ENCODE results near the gene CCDC172.

The CCDC172 gene, protein sequence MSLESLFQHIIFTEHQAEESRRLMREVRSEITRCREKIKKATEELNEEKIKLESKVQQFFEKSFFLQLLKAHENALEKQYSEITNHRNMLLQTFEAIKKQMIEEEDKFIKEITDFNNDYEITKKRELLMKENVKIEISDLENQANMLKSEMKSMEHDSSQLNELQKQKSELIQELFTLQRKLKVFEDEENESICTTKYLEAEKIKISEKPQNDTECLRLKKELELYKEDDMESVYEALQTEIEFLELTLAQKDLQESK

DNA sequence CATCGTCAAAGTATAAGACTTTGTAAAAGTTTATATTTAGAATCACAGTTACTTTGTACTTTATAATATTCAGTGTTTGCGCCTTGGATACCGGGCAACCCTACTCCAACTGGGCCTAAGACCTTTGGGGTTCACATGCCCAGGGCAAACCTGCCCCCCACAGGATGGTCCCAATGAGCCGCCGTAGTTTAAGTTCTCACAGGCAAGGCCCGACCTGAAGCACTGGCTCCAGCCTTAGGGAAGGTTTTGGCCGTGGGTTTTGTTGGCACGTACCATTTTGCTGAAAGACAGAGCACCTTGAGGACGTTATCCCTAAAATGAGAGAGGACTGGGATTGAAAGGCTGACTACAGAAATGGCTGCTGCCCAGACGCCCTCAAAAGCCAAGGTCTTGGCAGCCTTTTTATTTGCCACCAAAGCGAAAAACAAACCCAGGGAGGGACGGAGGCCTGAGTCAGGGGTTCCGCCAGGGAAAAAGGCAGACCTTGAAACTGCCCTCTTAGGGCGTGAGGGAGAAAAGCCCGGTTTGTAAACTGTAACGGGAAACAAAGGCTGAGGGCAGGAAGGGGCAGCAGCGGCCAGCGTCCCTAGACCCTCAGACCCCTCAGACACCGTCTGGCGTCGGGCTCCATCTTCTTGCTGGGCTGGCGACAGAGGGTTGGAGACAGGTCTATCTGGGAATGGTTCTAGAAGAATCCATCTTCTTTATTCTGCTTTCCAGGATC is at the start of gene CCDC172:
TSS of gene CCDC172 (plus strand) at position 222 of the 724 bp plus-strand sequence. CDS start 564 bp downstream, outside the sequence.
- DNase-seq (ENCODE audit: low spot score) = no peak

DNA sequence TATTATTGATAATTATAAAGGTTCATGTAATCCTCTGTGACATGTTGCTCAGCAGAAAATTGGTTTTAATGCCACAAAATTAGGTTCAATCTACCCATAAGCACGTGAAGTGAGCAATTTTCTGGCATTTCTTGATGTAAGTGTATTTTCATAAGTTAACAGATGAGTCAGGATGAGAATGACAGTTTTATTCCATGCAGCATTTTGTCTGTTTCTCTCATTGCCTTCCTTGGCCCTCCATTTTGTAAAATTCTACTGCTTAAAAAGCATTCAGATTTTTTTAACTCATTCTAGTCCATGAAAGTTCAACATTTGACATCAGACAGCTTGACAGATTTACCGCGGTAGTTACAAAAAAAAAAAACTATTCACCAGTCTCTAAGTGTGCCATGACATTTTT is 47.3 kb upstream of the CCDC172 start:
- DNase-seq (ENCODE audit: low spot score) = no peak

GRCh38 chr10:116278846-116279245 is 45.4 kb upstream of the CCDC172 start:
- DNase-seq (ENCODE audit: low spot score) = no peak

DNA sequence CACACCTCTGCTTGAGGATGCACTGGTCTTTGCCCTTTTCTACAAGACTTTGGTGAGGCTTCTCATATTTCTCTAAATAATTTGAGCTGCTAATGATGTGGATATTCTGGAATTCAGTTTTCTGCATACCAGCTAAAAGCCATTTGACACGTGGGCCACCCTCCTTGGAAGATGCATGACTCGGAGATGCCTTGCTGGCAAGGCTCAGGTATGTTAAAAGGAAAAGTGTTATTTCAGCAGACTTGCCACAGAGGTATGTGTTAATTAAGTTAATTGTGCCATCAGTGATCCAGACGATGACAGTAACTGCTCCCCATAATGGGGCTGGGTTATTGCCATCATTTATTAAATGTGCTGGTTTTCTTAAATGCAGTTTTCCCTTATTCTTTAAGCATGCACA is 42.5 kb upstream of the CCDC172 start:
- no peak for DNase-seq (ENCODE audit: low spot score)

DNA sequence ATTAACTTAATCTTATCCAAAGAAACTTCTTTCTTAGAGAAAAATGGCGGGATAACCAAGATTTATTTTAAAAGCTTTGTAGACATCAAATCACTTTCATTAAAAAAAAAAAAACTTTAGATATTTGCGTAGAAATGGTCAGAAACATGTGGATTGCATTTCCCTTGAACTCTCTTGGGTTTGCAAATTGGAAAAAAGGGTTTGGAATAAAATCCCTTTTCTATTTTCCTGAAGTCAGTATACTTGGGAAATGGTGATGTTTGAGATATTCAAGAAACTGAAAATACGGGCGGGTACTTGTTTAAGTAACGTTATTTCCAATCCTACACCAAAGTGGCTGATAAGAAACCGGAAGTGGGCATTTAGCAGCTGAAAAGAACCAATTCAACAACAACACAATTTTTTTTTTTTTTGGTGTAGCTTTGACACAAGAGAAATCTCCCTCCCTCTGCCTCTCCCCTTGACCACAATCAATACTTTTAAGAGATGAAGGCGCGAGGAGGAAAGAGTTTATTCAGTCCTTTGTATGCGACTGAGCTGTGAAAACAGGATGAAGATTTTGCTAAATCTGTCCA is 37.5 kb upstream of the CCDC172 start:
- DNase-seq (ENCODE audit: low spot score) = no peak

DNA sequence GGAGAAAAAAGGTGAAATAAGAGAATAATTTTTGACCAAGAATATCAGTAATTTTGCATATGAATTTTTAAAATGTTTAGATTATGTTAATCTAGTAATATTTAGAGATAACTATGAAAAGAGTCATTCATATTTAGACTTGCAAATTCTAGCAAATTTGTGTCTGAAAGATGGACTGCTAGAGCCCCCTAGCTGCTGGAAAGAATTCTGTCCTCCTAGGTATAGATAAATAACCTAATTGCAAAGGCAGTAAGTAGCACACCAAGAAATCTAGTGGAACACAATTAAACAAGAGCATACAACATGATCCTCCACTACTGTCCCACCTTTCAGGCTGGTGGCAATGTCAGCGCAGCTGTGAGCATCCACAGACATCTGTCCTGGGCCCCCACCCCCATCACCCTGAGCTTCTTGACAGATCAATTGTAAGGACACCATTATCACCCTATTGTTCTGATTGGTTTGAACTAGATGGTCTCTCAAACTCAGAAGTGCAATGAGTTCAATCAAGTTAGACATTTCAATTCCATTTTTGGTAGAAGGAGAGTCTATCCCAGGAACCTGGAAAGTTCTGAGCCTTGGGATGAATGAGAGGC is 36.2 kb upstream of the CCDC172 start:
- DNase-seq (ENCODE audit: low spot score) = peak; percentile 63

DNA sequence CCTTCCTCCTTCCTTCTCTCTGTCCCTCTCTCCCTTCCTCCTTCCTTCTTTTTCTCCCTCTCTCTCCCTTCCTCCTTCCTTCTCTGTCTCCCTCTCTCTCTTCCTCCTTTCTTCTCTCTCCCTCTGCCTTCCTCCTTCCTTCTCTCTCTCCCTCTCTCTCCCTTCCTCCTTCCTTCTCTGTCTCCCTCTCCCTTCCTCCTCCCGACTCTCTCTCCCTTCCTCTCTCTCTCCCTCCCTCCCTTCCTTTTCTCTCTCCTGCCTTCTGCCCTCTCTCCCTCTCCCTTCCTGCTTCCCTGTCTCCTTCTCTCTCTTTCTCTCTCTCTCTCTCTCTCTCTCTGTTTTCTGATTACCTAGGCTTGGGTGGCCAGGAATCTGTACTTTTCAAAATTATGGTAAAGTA is 34.6 kb upstream of the CCDC172 start:
- DNase-seq (ENCODE audit: low spot score) = no peak

- no peak for DNase-seq (ENCODE audit: low spot score)
Measured at GRCh38 chr10:116292493-116292892, 31.8 kb upstream of the CCDC172 start.

GRCh38 chr10:116296291-116296721 is 27.9 kb upstream of the CCDC172 start:
- no peak for DNase-seq (ENCODE audit: low spot score)

- DNase-seq (ENCODE audit: low spot score) = no peak
Measured at GRCh38 chr10:116298586-116298985, 25.7 kb upstream of the CCDC172 start.

DNA sequence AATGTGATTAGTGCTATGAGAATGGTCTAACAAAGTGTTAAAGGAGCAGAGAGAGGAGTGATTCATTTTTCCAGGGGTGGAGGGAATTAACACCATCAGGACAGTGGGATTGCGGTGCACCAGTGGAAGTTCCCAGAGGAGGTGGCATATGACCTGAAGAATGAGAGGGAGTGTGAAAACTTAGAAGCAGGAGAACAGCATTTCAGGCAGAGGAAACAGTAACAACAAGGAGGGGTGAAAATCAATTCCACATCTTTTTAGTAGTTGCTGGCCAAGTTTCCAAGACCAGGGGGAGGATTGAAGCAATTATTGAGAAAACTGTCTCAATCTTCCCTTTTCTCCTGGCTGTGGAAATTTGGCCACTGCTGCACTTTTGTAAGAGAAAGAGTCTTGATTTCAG is 23.7 kb upstream of the CCDC172 start:
- no peak for DNase-seq (ENCODE audit: low spot score)

DNA sequence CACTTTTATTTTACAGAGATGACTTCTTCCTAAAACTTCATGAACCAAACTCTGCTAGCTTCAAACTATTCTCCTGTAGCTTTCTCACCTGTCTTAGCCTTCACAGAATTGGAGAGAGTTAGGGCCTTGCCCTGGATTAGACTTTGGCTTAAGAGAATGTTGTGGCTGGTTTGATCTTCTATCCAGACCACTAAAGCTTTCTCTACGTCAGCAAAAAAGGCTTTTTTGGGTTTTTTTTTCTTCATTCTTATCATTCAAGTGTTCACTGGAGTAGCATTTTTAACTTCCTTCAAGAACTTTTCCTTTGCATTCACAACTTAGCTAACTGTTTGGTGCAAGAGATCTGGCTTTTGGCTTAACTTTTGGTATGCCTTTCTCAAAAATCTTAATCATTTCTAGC is 19.3 kb upstream of the CCDC172 start:
- DNase-seq (ENCODE audit: low spot score) = no peak

DNA sequence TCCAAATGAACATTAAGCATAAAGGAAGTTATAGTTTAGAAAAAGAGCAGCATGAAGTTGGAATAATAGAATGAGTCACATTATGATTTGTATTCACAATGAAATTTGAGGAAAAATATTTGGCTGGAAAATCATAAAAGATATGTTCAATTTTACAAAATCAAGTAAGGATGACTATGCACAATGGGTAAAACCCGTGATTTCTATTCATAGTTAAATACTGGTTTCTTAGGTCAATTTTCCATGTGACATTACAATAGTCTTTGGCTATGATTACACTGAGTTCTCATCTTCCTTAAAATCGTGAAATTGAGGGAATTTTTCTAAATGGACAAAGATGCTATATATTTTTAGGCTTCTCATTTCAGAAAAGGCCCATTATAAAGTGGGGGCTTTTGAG is 17.4 kb upstream of the CCDC172 start:
- DNase-seq (ENCODE audit: low spot score) = no peak

- no peak for DNase-seq (ENCODE audit: low spot score)
Measured at GRCh38 chr10:116307455-116307854, 16.8 kb upstream of the CCDC172 start.

DNA sequence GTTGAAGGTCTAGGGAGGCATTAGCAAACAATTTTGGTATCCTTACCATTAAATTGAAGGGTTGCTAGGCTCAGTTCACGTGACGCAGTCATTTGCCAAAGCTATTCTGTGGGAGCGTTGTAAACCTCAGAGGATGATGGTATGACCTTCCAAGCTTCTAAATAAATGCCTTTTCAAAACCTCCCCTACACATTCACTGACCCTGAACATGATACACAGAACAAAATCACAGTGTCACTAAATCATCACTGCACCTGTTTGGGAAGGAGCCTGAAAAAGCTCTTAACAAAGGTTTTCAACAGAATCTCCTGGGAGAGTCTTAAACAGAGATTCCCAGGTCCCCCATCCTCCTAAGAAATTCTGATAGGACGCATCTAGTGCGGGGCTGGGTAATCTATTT is 13.2 kb upstream of the CCDC172 start:
- no peak for DNase-seq (ENCODE audit: low spot score)

DNA sequence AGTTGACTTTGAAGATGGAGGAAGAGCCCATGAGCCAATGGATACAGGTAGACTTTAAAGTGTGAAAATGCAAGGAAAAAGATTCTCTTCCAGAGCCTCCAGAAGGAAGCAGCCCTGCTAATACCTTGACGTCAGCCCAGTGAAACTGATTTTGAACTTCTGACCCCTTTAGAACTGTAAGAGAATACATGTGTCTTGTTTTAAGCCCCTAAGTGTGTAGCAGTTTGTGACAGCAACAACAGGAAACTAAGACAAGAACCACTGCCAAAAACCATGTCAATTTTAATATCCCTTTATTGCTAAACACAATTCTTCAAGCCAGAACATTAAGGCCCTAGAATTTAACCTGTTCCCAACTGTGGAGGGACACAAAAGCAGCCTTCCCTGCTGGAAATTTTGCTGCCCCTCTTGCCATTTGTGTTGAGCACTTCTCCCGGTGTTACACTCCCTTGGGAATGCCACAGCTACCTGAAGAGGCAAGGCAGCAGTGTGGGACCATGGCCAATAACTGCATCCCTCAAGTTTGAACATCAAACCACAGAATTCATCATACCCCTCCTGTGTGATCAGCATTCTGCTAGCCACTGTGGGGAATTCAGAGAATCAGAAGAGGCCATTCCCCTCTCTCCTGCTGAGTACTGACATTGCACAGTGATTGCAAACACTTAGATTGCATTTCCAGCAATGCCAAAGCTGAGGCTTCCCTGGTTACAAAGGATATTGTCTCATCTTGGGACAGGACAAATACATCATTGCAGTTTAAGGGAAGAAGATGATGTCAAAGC is 12.3 kb upstream of the CCDC172 start:
- peak; percentile 24 for DNase-seq (ENCODE audit: low spot score)

- no peak for DNase-seq (ENCODE audit: low spot score)
Measured at GRCh38 chr10:116312548-116312947, 11.7 kb upstream of the CCDC172 start.

- DNase-seq (ENCODE audit: low spot score) = peak; percentile 21
Measured at GRCh38 chr10:116316503-116316902, 7.7 kb upstream of the CCDC172 start.

- no peak for DNase-seq (ENCODE audit: low spot score)
Measured at GRCh38 chr10:116324951-116325635, 845 bp downstream of the CCDC172 start.

DNA sequence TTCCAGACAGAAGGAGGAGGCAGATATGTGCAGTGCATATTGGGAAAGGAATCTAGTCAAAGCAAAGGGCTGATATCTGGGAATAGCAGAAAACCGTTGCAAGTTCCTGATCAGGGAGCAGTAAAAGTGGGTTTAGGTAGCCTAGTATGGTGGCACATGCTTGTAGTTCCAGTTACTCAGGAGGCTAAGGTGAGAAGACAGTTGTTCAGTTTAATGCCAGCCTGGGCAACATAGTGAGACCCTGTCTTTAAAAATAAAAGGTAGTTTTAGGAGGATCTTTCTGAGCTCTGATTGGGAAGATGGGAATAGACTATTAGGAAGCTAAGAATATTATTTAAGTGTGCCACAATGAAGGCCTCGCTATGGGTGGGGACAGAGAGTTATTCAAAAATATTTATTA is 1.7 kb downstream of the CCDC172 start:
- no peak for DNase-seq (ENCODE audit: low spot score)

DNA sequence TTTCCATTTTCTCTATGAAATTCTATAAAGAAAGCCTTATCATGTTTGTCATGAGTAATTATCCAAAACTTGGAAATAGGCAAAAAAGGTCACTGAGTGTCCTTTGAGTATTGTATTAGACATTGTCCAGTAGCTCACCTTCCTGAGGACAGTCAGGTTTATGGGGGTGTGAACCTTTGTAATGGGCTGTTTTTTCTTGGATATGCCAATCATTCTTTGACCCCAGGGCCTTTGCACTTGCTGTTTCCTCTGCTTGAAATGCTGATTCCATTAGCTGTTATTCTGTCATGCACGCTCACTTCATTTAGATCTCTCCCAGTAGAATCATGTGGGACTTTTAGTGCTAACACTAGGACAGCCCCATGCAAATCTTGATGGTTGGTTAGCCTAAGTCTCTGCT is 4.9 kb downstream of the CCDC172 start:
- no peak for DNase-seq (ENCODE audit: low spot score)

GRCh38 chr10:116331815-116332214 is 7.6 kb downstream of the CCDC172 start:
- peak; percentile 2 for DNase-seq (ENCODE audit: low spot score)
